ENCODE measurements around the gene LAMA2.

GRCh38 chr6:129555206-129555832, 672.4 kb downstream of the LAMA2 start:
- TF ChIP-seq EZH2 (IDR thresholded peaks at IDR 0.05) (no peak), POLR2AphosphoS5 (IDR thresholded peaks at IDR 0.05; ENCODE audit: borderline replicate concordance, low read depth, low read length) (no peak), FOXP2 (optimal IDR thresholded peaks at IDR 0.05; ENCODE audit: control extremely low read depth, extremely low read length, insufficient read depth) (no peak)

All from SK-N-MC (cell line).